ENCODE measurements around the gene EEF1A1. TPM values are rescaled to one million over a fixed set of nuclear protein-coding genes. Genes with fewer than 3 reads are reported as not detected.

The EEF1A1 gene
- total and polyA plus RNA-seq, 2 of the 8 experiments (the other 6 are each of a cell fraction or from before 2014, with no cell fraction given) = 13,823 to 13,927 TPM

DNA sequence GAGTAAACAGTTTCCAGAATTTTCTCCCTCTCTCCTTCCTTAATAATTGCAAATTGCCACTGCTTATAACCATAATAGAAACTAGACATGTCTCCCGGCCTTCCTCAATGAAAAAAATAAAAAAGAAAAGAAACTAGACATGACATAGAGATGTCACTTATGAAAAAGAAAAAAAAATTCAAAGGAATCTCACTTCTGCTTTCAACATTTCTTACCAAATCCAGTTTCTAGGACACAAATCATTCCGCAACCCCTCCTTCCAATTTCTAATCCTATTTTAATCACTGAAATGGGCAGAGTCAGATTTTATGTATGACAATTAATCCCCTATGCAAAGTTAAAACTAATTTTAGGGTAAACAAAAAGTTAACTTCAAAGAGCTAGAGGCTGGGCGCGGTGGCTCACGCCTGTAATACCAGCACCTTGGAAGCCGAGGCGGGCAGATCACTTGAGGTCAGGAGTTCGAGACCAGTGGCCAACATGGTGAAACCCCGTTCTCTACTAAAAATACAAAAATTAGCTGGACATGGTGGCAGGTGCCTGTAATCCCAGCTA is 40.1 kb upstream of the EEF1A1 start:
- Histone ChIP-seq H2AK5ac (ENCODE audit: low read depth, low read length) (no peak overlapping the region), H3K18ac (ENCODE audit: extremely low read depth, low read length) (no peak overlapping the region), H3K56ac (replicated peaks; ENCODE audit: insufficient read length, low read depth, low read length) (no peak overlapping the region), H3K23ac (ENCODE audit: insufficient read length) (no peak overlapping the region), H3K79me2 (ENCODE audit: control insufficient read depth in 1 of 2, insufficient read depth in 2 of 2, low read length in 2 of 2) (no peaks in the 10 kb centered on the region), H3K27ac (ENCODE audit: low read depth, low read length) (no peak overlapping the region), H4K91ac (replicated peaks; ENCODE audit: insufficient read length, low read length) (no peak overlapping the region), H3K79me1 (ENCODE audit: low read depth, low read length) (no peaks in the 10 kb centered on the region), H3K36me3 (ENCODE audit: control insufficient read depth in 2 of 4, insufficient read depth in 4 of 4, low read length in 3 of 4) (no peaks in the 10 kb centered on the region), H4K20me1 (replicated peaks in 1 of 2; ENCODE audit: control insufficient read depth in 1 of 2, insufficient read depth in 2 of 2, low read length in 2 of 2) (no peaks in the 10 kb centered on the region), H3K4ac (replicated peaks; ENCODE audit: insufficient read length, low read depth, low read length) (no peak overlapping the region), H3K4me2 (ENCODE audit: insufficient read depth in 1 of 2, low read depth in 2 of 2, low read length in 2 of 2) (no peak overlapping the region), H2BK5ac (ENCODE audit: low read depth, low read length) (no peak overlapping the region), H3K4me3 (ENCODE audit: extremely low read depth in 1 of 4, insufficient read depth in 2 of 4, low read depth in 3 of 4, low read length in 4 of 4) (no peak overlapping the region), H3K23me2 (ENCODE audit: low read depth, low read length) (no peaks in the 10 kb centered on the region), H3K27me3 (replicated peaks in 1 of 4; ENCODE audit: control insufficient read depth in 3 of 4, extremely low read depth in 1 of 4, insufficient read depth in 3 of 4, low read length in 3 of 4) (no peaks in the 10 kb centered on the region), H2AFZ (ENCODE audit: low read length) (no peak overlapping the region), H3K4me1 (replicated peaks in 1 of 4; ENCODE audit: control insufficient read depth in 3 of 4, insufficient read depth in 4 of 4, low read length in 3 of 4) (peaks cover 4 to 12% (median 8%) of the 10 kb centered on the region in 4 experiments; a peak in 5 of 7 replicates), H2BK120ac (replicated peaks; ENCODE audit: low read depth, low read length) (no peak overlapping the region), H3K9me3 (ENCODE audit: insufficient read depth in 2 of 2, low read depth in 1 of 2, low read length in 1 of 2) (no peaks in the 10 kb centered on the region), H4K8ac (ENCODE audit: extremely low read depth, insufficient read depth, low read length) (no peak overlapping the region), H2BK15ac (ENCODE audit: low read length) (no peak overlapping the region), H4K5ac (ENCODE audit: insufficient read length, low read depth, low read length) (no peak overlapping the region), H3K14ac (ENCODE audit: insufficient read length) (no peak overlapping the region), H3K9ac (replicated peaks in 1 of 4; ENCODE audit: extremely low read depth in 1 of 4, low read depth in 3 of 4, low read length in 3 of 4) (no peak overlapping the region), H2BK20ac (ENCODE audit: low read length) (no peak overlapping the region), H2BK12ac (ENCODE audit: low read depth, low read length) (no peak overlapping the region)
- ChIA-PET CTCF (ENCODE audit: partially characterized antibody) (interaction anchor here (0.6 to 4.2 kb wide), 6 partner anchors 11 to 36 kb away, joined by 3 to 23 read pairs (median 4); no protein-coding TSS in a partner anchor), POLR2A (ENCODE audit: partially characterized antibody) (interaction anchor here (0.6 to 45.0 kb wide), 3 partner anchors 13 to 45 kb away, joined by 3 to 1482 read pairs (median 3); partner anchors contain the start of gene EEF1A1)
- DNase-seq (ENCODE audit: low read depth in 1 of 2, low spot score in 2 of 2) (no peak), FAIRE-seq (no peak)
- TF ChIP-seq KDM4A (IDR thresholded peaks at IDR 0.05; ENCODE audit: low read depth, low read length, severe bottlenecking) (no peak), RNF2 (IDR thresholded peaks at IDR 0.05; ENCODE audit: borderline replicate concordance, low read depth, low read length, missing control alignments, poor library complexity, severe bottlenecking) (no peak), ZNF274 (IDR thresholded peaks at IDR 0.05; ENCODE audit: borderline replicate concordance, extremely low read depth, low read length) (no peak), SAP30 (IDR thresholded peaks at IDR 0.05; ENCODE audit: insufficient read depth, insufficient replicate concordance, low read length) (no peak), SP4 (IDR thresholded peaks at IDR 0.05; ENCODE audit: low read length) (no peak), RFX5 (IDR thresholded peaks at IDR 0.05; ENCODE audit: borderline replicate concordance, low read depth, low read length) (no peak)
- WGBS, 2 experiments (ENCODE audit: extremely low coverage in 1 of 2, insufficient coverage in 1 of 2, insufficient read length in 1 of 2, insufficient replicate concordance in 2 of 2, low coverage in 1 of 2, low lambda C conversion rate in 2 of 2, missing lambda C conversion rate in 1 of 2) = 90 to 100% methylated on average over 1 to 9 of the region's 9 CpGs
